HG02678 (cell line): Measurements from ENCODE around the gene NKAIN1.
"Not testable (repeated sequence)": the region's sequence is repeated elsewhere in the genome, so short reads cannot be mapped to it uniquely, and the experiment has no call there.

Source experiments
- ATAC-seq: cut with Tn5 transposase; IDR thresholded peaks from one replicate; pipeline ENCODE4 v1.9.1; 2021; ENCODE audit warnings: mild to moderate bottlenecking, moderate library complexity; ENCODE audit not compliant: unreplicated experiment

The NKAIN1 gene

DNA sequence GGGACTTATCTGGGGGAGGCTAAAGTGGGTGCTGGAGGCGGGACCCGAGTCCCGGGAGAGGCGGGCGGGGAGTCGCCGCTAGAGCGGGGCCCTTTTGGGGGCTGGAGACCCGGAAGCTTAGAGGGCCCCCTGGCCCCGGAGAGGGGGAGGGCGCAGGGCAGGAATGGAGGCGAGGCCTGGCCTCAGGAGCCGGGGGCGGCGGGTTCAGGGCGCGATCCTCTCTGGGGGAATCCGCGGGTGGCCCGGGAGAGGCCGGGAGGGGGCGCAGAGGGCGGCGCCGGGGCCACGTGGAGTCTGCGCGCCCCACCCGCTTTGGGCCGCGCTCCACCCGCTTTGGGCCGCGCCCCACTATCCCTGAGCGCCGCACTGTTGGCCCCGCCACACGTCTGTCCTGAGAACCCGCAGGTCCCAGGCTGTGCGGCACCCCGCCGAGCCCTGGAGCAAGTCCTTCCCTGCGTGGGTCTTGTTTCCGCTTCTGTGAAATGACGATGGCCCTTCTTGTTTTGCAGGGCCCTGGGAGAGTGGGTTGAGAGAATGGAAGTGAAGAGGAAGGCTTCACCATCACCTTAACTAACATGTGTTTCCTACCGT lies 84.4 kb downstream of the NKAIN1 start:
- ATAC-seq, result peak; percentile 76

DNA sequence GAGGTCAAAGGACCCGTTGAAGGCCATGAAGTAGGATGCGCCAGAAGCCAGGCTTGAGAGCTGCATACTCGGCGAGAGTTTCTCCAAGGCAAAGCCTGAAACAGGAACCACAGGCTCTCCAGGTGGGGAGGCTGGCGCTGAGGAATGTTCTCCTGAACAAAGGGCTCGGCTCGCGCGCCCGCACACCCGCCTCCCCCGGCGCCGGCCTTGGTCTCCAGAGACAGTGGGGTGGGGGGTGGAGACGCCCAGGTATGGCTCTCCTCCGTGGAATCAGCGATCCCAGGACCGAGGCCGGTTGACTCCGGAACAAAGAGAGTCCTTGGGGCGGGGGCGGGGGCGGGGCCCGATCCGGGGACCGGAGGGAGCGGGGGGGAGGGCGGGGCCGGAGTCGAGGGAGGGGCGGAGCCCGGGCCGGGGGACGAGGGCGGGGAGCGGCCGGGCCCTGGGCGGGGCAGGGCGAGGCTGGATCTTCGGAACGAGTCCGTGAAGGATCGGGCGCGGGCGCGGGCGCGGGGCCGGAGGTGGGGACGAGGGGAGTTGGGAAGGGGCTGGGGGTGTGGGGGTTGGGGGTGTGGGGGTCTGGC lies 85.0 kb downstream of the NKAIN1 start:
- peak; percentile 46 for ATAC-seq

DNA sequence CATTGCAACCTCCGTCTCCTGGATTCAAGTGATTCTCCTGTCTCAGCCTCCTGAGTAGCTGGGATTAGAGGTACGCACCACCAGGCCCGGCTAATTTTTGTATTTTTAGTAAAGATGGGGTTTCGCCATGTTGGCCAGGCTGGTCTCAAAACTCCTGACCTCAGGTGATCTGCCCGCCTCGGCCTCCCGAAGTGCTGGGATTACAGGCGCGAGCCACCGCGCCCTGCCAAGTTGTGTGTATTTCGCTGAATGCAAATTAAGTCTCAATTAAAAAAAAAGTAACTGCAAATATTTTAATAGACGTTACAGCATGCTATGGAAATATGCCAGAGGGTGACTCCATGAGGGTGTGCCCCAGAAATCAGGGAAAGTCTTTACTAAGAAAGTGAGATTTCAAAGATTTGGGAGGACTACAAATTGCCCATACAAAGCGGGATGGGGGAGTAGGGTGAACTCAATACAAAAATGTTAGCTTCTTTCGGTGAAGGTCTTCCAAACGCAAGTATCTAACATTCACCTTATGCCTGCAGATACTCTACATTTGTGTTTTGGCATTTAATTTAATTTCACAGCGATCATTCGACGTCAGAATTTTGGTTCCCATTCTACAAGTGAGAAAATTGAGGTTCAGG lies 85.6 kb downstream of the NKAIN1 start:
- no peak for ATAC-seq

DNA sequence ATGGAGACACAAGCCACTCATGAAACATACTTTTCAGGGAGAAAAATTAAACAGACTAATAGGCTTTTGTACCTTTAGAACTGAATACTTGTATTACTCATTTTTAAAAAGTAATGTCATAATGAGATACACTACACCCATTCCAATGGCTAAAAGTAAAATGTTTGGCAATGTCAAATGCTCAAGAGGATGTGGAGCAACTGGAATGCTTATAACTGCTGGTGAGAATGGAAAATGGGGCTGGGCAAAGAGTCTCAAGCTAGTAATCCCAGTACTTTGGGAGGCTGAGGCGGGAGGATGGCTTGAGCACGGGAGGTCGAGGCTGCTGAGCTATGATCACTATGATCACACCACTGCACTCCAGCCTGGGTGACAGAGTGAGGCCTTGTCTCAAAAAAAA lies 86.3 kb downstream of the NKAIN1 start:
- ATAC-seq, result no peak

DNA sequence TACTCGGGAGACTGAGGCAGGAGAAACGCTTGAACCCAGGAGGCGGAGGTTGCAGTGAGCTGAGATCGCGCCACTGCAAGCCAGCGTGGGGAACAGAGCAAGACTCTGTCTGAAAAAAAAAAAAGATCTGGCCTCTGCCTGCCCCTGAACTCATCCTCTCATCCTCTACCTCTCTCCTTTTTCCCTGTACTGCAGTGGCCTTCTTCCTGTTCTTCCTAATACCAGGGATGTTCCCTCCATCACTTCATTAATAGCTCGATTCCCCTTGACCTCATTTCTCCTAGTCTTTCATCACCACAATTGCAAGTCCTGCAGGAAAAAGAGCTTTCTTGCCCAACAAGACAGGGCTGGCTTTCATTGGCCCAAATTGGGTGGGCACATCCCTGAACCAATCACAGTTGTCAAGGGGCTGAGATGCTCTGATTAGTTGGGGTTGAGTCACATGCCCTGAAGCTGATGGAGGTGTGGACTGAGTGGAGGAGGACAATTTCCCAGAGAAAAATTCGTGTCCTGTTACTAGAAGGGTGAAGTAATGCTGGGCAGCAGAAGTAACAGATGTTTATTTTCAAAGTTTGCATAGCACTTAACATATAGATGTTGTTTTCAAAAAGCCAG lies 87.4 kb downstream of the NKAIN1 start:
- ATAC-seq, result no peak

DNA sequence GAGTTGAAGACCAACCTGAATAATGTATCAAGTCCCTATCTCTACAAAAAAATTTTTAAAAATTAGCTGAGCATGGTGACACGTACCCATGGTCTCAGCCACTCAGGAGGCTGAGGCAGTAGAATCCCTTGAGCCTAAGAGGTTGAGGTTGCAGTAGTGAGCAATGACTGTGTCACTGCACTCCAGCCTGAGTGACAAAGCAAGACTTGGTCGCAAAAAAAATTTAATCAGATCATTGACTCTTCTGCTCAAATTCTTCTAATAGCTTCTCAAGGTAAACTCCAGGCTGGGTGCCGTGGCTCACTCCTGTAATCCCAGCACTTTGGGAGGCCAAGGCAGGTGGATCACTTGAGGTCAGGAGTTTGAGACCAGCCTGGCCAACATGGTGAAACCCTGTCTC lies 88.3 kb downstream of the NKAIN1 start:
- ATAC-seq, result no peak

DNA sequence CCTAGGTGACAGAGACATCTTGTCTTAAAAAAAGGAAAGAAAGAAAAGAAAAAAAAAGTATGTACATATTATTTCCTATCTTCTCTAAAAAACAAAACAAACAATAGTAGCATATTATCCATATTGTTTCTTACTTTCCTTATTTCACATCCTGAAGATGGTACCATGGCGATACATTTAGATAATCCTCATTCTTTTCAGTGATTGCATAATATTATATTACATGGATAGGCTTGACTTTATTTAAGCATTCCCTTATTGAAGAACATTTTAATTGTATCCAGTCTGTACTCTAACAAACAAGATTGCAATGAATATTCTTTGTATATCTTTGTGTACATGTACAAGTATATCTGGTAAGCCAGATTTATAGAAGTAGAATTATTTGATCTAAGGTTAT lies 91.3 kb downstream of the NKAIN1 start:
- ATAC-seq, result no peak

DNA sequence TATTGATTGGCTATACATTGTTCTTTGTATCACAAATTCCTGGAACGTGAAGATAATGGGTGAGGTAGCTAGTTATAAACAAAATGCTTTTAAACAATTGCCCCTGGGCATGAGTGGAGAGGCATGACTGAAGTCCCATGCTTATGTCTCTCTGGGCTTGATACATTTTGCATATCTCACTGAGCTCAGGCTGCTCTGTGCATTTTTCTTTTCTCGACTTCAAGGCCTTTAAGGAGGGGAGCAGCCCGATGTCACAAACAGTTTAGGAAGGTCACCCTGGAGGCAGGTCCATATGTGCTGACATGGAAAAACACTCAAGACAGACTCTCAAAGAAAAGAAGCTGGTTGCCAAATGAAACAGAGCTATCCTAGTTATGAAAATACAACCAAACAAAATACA lies 94.0 kb downstream of the NKAIN1 start:
- no peak for ATAC-seq

DNA sequence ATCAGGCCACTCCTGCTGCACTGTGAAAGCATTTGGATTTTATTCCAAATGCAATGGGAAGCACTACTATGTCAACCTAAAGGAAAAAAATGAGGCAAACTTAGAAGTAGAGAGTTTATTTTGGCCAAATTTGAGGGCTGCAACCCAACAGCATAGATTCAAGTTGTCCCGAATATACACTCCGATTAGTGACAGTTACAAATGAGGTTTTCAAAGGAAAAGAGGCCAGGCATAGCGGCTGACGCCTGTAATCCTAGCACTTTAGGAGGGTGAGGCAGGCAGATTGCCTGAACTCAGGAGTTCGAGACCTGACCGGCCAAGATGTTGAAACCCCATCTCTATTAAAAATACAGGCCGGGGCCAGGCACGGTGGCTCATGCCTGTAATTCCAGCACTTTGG lies 95.2 kb downstream of the NKAIN1 start:
- no peak for ATAC-seq

DNA sequence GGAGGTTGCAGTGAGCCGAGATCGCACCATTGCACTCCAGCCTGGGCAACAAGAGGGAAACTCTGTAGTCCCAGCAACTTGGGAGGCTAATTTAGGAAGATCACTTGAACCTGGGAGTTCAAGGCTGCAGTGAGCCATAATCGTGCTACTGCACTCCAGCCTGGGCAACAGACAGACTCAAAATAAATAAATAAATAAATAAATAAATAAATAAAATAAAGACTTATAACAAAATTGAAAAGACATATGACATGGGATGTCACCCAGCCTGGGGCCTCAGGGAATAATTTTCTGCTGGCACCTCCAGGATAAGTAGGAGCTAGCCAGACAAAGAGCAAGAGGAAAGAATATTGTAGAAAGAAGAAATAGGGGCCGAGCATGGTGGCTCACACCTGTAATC lies 96.2 kb downstream of the NKAIN1 start:
- no peak for ATAC-seq

DNA sequence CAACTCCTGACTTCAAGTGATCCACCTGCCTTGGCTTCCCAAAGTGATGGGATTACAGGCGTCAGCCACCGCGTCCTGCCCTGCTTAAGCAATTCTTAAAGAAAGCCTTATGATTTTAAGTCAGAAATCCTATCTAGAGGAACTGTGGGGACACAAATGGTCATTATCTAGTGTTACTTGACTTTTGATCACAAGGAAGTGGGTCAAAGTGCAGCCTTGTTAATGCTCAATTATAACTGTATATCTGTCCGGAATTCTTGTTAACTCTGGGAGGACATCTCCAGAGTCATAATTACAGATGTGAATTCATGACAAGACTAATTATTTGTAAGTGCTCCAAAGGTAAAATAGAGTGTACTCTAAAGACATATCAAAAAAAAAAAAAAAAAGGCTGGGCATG lies 97.3 kb downstream of the NKAIN1 start:
- no peak for ATAC-seq

DNA sequence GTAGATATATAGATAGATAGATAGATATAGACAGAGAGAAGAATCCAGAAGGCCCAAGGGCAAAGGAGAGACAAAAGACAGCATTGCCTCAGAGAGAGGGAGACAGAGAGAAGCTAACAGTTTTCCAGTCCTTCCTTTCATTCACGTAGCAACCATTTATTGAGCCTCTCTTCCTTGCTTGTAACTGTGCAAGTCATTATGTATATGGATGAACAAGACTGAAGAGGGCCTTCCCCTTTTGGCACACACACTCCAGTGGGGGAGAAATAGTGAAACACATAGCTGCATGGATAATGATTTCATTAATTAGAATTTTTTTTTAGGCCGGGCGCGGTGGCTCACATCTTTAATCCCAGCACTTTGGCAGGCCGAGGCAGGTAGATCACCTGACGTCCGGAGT lies 99.4 kb downstream of the NKAIN1 start:
- no peak for ATAC-seq

DNA sequence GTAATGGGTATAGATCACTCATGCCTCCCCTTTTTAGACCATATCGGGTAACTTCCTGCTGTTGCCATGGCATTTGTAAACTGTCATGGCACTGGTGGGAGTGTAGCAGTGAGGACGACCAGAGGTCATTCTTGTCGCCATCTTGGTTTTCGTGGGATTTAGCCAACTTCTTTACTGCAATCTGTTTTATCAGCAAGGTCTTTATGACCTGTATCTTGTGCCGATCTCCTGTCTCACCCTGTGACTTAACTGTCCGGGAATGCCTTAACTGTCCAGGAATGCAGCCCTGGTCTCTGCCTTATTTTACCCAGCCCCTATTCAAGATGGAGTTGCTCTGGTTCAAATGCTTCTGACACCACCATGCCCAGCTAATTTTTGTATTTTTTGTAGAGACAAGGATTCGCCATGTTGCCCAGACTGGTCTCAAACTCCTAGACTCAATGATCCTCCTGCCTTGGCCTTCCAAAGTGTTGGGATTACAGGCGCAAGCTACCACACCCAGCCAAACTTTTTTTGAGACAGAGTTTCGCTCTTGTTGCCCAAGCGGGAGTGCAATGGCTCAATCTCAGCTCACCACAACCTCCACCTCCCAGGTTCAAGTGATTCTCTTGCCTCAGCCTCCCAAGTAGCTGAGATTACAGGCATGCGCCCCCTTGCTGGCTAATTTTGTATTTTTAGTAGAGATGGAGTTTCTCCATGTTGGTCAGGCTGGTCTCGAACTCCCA lies 100.7 kb downstream of the NKAIN1 start:
- ATAC-seq, result not testable (repeated sequence)

DNA sequence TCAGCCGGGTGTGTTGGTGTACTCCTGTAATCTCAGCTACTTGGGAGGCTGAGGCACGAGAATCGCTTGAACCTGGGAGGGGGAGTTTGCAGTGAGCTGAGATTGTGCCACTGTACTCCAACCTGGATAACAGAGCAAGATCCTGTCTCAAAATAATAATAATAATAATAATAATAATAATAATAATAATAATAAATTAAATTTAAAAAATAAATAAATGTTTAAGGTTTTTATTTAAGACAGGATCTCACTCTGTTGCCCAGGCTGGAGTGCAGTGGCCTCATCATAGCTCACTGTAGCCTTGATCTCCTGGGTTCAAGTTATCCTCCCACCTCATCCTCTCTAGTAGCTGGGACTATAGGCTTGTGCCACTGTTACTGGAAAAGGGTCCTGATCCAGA lies 101.8 kb downstream of the NKAIN1 start:
- ATAC-seq, result not testable (repeated sequence)

DNA sequence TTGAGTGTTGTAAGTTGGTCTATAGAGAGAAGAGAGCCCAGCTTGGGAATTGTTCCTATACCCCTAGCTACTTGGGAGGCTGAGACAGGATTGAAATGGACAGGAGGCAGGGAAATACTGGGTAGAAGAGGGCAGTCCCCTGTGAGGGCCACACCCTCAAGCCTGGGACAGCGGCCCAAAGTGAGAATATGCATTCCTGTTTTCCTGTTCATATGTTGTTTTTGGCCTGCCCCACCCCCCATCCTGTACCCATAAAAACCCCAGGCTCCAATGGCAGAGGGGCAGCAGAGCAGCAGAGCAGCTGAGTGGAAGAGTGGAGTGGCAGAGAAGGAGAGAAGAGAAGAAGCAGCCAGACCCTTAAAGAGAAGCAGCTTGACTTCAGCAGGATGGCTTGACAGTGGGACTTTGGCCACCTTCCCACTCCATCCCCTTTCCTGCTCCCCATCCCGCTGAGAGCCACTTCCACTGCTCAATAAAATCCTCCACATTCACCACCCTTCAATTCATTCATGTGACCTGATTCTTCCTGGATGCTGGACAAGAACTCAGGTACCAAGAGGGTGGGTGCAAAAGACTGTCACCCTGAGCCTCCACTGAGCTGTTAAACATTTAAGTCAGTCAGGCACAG lies 103.6 kb downstream of the NKAIN1 start:
- ATAC-seq, result no peak

DNA sequence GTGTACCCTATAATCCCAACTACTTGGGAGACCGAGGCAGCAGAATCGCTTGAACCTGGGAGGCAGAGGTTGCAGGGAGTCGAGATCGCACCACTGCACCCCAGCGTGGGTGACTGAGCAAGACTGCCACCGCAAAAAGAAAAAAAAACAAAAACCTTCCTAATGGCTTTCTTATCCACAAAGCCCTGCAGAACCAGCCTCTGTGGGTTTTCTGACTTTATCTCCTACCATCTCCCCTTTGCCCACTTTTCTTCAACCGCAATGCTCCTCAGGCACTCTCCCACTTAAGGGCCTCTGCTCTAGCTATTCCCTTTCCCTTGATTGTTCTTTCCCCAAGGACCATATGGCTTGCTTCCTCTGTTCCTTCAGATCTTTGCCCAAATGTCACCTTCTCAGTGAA lies 106.3 kb downstream of the NKAIN1 start:
- no peak for ATAC-seq
